Stimulated activated naive B cell treated with anti-CD40 and anti-IgM and Interleukin-4, amounts not matched to agents 10 μg/mL and 1 μg/mL and 100 μg/mL, for 72 hours (primary cell): ENCODE data around the gene ARHGAP40.

Experiments
- ATAC-seq, 2 donors: fragments of 150-1000 bp; cut with Tn5 transposase; replicated peaks; 2 replicates each; pipeline ENCODE4 v1.10.0; 2021; ENCODE audit warnings: moderate library complexity in 1 of 2
- DNase-seq: peaks from one replicate; pipeline ENCODE4 v3.0.0; 2021
- H3K27ac Mint-ChIP-seq: one replicate; pipeline ENCODE4 v1.8.0; 2022; ENCODE audit warnings: mild to moderate bottlenecking, mixed read lengths
- H3K27me3 Mint-ChIP-seq, 2 donors: one replicate each; pipeline ENCODE4 v1.8.0; 2022; ENCODE audit warnings: mixed read lengths in 2 of 2
- H3K36me3 Mint-ChIP-seq, 2 donors: one replicate each; pipeline ENCODE4 v1.8.0; 2022; ENCODE audit warnings: mixed read lengths in 2 of 2, mild to moderate bottlenecking in 1 of 2
- H3K4me1 Mint-ChIP-seq, 2 donors: one replicate each; pipeline ENCODE4 v1.8.0; 2022; ENCODE audit warnings: mixed read lengths in 2 of 2, mild to moderate bottlenecking in 1 of 2
- H3K4me3 Mint-ChIP-seq, 2 donors: one replicate each; pipeline ENCODE4 v1.8.0; 2022; ENCODE audit warnings: mild to moderate bottlenecking in 2 of 2, mixed read lengths in 2 of 2, moderate library complexity in 1 of 2
- H3K9me3 Mint-ChIP-seq, 2 donors: one replicate each; pipeline ENCODE4 v1.8.0; 2022; ENCODE audit warnings: mixed read lengths in 2 of 2, mild to moderate bottlenecking in 1 of 2

ARHGAP40 gene

GRCh38 chr20:38664284-38664683 lies 62.7 kb downstream of the ARHGAP40 start:
- DNase-seq (no peak), ATAC-seq (no peak)
- Mint-ChIP-seq H3K27ac (no peak overlapping the region), H3K4me3 (no peak overlapping the region), H3K4me1 (no peaks in the 10 kb centered on the region), H3K27me3 (peaks cover 45 to 63% of the 10 kb centered on the region in 2 donors), H3K9me3 (peaks cover 3 to 4% of the 10 kb centered on the region in 2 donors), H3K36me3 (no peaks in the 10 kb centered on the region)

GRCh38 chr20:38665094-38665493 lies 63.5 kb downstream of the ARHGAP40 start:
- Mint-ChIP-seq H3K4me1 (no peaks in the 10 kb centered on the region), H3K9me3 (peaks cover 3 to 4% of the 10 kb centered on the region in 2 donors), H3K4me3 (no peak overlapping the region), H3K27me3 (peaks cover 52 to 63% of the 10 kb centered on the region in 2 donors), H3K27ac (no peak overlapping the region), H3K36me3 (no peaks in the 10 kb centered on the region)
- ATAC-seq (no peak), DNase-seq (no peak)

- ATAC-seq (no peak), DNase-seq (no peak)
- H3K9me3 Mint-ChIP-seq, result peaks cover 3 to 4% of the 10 kb centered on the region in 2 donors
- H3K4me3 Mint-ChIP-seq, result no peak overlapping the region
- H3K27ac Mint-ChIP-seq, result no peak overlapping the region
- H3K27me3 Mint-ChIP-seq, result peaks cover 56 to 66% of the 10 kb centered on the region in 2 donors
- H3K36me3 Mint-ChIP-seq, result no peaks in the 10 kb centered on the region
- no peaks in the 10 kb centered on the region for H3K4me1 Mint-ChIP-seq
Measured at GRCh38 chr20:38665506-38666285, 64.1 kb downstream of the ARHGAP40 start.

- Mint-ChIP-seq H3K4me1 (no peaks in the 10 kb centered on the region), H3K36me3 (no peaks in the 10 kb centered on the region), H3K9me3 (peaks cover 3 to 4% of the 10 kb centered on the region in 2 donors), H3K4me3 (no peak overlapping the region), H3K27me3 (peaks cover 62 to 72% of the 10 kb centered on the region in 2 donors), H3K27ac (no peak overlapping the region)
- DNase-seq, result no peak
- no peak for ATAC-seq
Measured at GRCh38 chr20:38667417-38667956, 65.9 kb downstream of the ARHGAP40 start.

GRCh38 chr20:38669688-38670087 lies 68.1 kb downstream of the ARHGAP40 start:
- Mint-ChIP-seq H3K4me3 (no peak overlapping the region), H3K27me3 (peaks cover 54 to 67% of the 10 kb centered on the region in 2 donors), H3K9me3 (peaks cover 0 to under 1% of the 10 kb centered on the region in 2 donors), H3K36me3 (peaks cover 0 to 1% of the 10 kb centered on the region in 2 donors), H3K27ac (no peak overlapping the region), H3K4me1 (peaks cover 6 to 14% of the 10 kb centered on the region in 2 donors)
- ATAC-seq (no peak), DNase-seq (no peak)

GRCh38 chr20:38670786-38671185 lies 69.2 kb downstream of the ARHGAP40 start:
- Mint-ChIP-seq H3K9me3 (peaks cover 0 to 2% of the 10 kb centered on the region in 2 donors), H3K4me3 (no peak overlapping the region), H3K36me3 (peaks cover 0 to 1% of the 10 kb centered on the region in 2 donors), H3K27me3 (peaks cover 60 to 73% of the 10 kb centered on the region in 2 donors), H3K4me1 (peaks cover 6 to 17% of the 10 kb centered on the region in 2 donors), H3K27ac (no peak overlapping the region)
- DNase-seq (no peak), ATAC-seq (no peak)

GRCh38 chr20:38671186-38671585 lies 69.6 kb downstream of the ARHGAP40 start:
- ATAC-seq (no peak), DNase-seq (no peak)
- Mint-ChIP-seq H3K27ac (no peak overlapping the region), H3K4me3 (no peak overlapping the region), H3K36me3 (peaks cover 0 to 1% of the 10 kb centered on the region in 2 donors), H3K4me1 (peaks cover 6 to 17% of the 10 kb centered on the region in 2 donors), H3K9me3 (peaks cover 0 to 2% of the 10 kb centered on the region in 2 donors), H3K27me3 (peaks cover 56 to 69% of the 10 kb centered on the region in 2 donors)

- H3K4me1 Mint-ChIP-seq, result peaks cover 6 to 17% of the 10 kb centered on the region in 2 donors
- H3K9me3 Mint-ChIP-seq, result peaks cover 0 to 2% of the 10 kb centered on the region in 2 donors
- peaks cover 55 to 67% of the 10 kb centered on the region in 2 donors for H3K27me3 Mint-ChIP-seq
- no peak overlapping the region for H3K4me3 Mint-ChIP-seq
- H3K27ac Mint-ChIP-seq, result no peak overlapping the region
- ATAC-seq (no peak), DNase-seq (no peak)
- peaks cover 0 to 1% of the 10 kb centered on the region in 2 donors for H3K36me3 Mint-ChIP-seq
Measured at GRCh38 chr20:38671701-38672292, 70.2 kb downstream of the ARHGAP40 start.

GRCh38 chr20:38672504-38672903 lies 70.9 kb downstream of the ARHGAP40 start:
- peaks cover 0 to 1% of the 10 kb centered on the region in 2 donors for H3K36me3 Mint-ChIP-seq
- peaks cover 0 to 2% of the 10 kb centered on the region in 2 donors for H3K9me3 Mint-ChIP-seq
- H3K4me1 Mint-ChIP-seq, result peaks cover 6 to 17% of the 10 kb centered on the region in 2 donors
- H3K27me3 Mint-ChIP-seq, result peaks cover 55 to 66% of the 10 kb centered on the region in 2 donors
- ATAC-seq (no peak), DNase-seq (no peak)
- H3K4me3 Mint-ChIP-seq, result no peak overlapping the region
- no peak overlapping the region for H3K27ac Mint-ChIP-seq

- Mint-ChIP-seq H3K4me1 (peaks cover 6 to 17% of the 10 kb centered on the region in 2 donors), H3K9me3 (peaks cover 0 to 2% of the 10 kb centered on the region in 2 donors), H3K4me3 (peak overlapping the region; percentile 89 to 90), H3K27me3 (peaks cover 47 to 58% of the 10 kb centered on the region in 2 donors), H3K36me3 (peaks cover 0 to 1% of the 10 kb centered on the region in 2 donors), H3K27ac (peak overlapping the region; percentile 75)
- DNase-seq (no peak), ATAC-seq (no peak)
Measured at GRCh38 chr20:38673261-38673660, 71.7 kb downstream of the ARHGAP40 start.

GRCh38 chr20:38673725-38674091 lies 72.1 kb downstream of the ARHGAP40 start:
- peaks cover 46 to 54% of the 10 kb centered on the region in 2 donors for H3K27me3 Mint-ChIP-seq
- peak overlapping the region; percentile 75 for H3K27ac Mint-ChIP-seq
- no peak for DNase-seq

GRCh38 chr20:38674092-38674764 lies 72.6 kb downstream of the ARHGAP40 start:
- ATAC-seq, result peak; percentile 85 to 86
- Mint-ChIP-seq H3K9me3 (peaks cover 0 to 2% of the 10 kb centered on the region in 2 donors), H3K4me1 (peaks cover 6 to 17% of the 10 kb centered on the region in 2 donors), H3K27me3 (peaks cover 41 to 49% of the 10 kb centered on the region in 2 donors), H3K4me3 (peak overlapping the region; percentile 89 to 90), H3K27ac (peak overlapping the region; percentile 83), H3K36me3 (peaks cover 0 to 1% of the 10 kb centered on the region in 2 donors)
- peak; percentile 37 for DNase-seq

More at GRCh38 chr20:38673725-38674091, 72.1 kb downstream of the ARHGAP40 start:
- Mint-ChIP-seq H3K9me3 (peaks cover 0 to 2% of the 10 kb centered on the region in 2 donors), H3K4me3 (peak overlapping the region; percentile 89 to 90), H3K36me3 (peaks cover 0 to 1% of the 10 kb centered on the region in 2 donors), H3K4me1 (peaks cover 6 to 17% of the 10 kb centered on the region in 2 donors)
- peak in 1 of 2 donors; percentile 59 for ATAC-seq

- peaks cover 36 to 43% of the 10 kb centered on the region in 2 donors for H3K27me3 Mint-ChIP-seq
Measured at GRCh38 chr20:38674765-38675133, 73.1 kb downstream of the ARHGAP40 start.

GRCh38 chr20:38676576-38676975 lies 75.0 kb downstream of the ARHGAP40 start:
- no peak overlapping the region for H3K4me3 Mint-ChIP-seq
- H3K27ac Mint-ChIP-seq, result no peak overlapping the region
- H3K36me3 Mint-ChIP-seq, result peaks cover 0 to 3% of the 10 kb centered on the region in 2 donors
- H3K9me3 Mint-ChIP-seq, result peaks cover 0 to 2% of the 10 kb centered on the region in 2 donors
- peaks cover 6 to 17% of the 10 kb centered on the region in 2 donors for H3K4me1 Mint-ChIP-seq
- H3K27me3 Mint-ChIP-seq, result peaks cover 38 to 42% of the 10 kb centered on the region in 2 donors
- ATAC-seq, result no peak
- DNase-seq, result no peak

More at GRCh38 chr20:38674765-38675133, 73.1 kb downstream of the ARHGAP40 start:
- peaks cover 0 to 1% of the 10 kb centered on the region in 2 donors for H3K36me3 Mint-ChIP-seq
- peak overlapping the region; percentile 89 to 90 for H3K4me3 Mint-ChIP-seq
- DNase-seq (no peak), ATAC-seq (no peak)
- H3K4me1 Mint-ChIP-seq, result peaks cover 6 to 17% of the 10 kb centered on the region in 2 donors
- H3K27ac Mint-ChIP-seq, result no peak overlapping the region
- peaks cover 0 to 2% of the 10 kb centered on the region in 2 donors for H3K9me3 Mint-ChIP-seq
